ENCODE data around the gene CMSS1.

Gene CMSS1

DNA sequence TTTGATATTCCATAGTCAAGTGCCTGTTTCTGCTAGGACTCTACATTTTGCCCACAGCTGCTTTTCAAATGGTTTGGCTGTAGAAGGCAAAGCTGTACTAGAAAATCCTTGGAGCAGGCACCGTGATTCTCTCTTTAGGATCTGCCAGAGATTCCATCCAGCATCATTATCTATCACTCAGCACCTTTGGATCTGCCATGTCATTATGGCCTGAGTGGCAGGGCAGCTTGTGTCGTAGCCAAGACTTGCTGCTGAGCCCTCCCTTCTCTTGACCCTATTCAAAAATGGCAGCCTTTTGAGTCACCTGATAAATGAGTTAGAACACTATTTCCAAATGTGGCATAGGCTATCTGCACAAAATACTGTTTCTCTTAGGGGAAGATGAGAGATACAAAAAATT lies 8.1 kb upstream of the CMSS1 start:
- no peak for DNase-seq (ENCODE audit: low read depth)
- H3K4me3 ChIP-seq (ENCODE audit: low read length) = no peak overlapping the region
- no peak for TF ChIP-seq CTCF (conservative IDR thresholded peaks at IDR 0.05; ENCODE audit: low read depth, low read length)

DNA sequence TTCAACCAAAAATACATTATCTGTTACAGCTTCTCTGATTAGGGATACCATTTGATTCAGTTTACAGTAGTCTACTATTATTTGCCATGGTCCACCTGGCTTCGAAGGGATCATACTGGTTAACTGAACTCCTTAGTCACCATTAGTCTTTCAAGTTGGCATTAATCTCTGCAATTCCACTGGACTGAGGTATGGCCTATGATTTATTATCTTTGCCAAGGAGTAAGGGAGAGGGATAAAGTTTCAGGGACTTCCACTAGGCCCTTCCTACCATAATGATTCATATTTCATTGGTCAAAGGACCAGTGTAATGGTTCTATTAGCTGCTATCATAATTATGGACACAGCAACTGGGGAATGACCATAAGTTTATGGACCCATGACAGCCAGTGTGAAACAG lies 7.3 kb upstream of the CMSS1 start:
- TF ChIP-seq CTCF (conservative IDR thresholded peaks at IDR 0.05; ENCODE audit: low read depth, low read length) = no peak
- no peak for DNase-seq (ENCODE audit: low read depth)

DNA sequence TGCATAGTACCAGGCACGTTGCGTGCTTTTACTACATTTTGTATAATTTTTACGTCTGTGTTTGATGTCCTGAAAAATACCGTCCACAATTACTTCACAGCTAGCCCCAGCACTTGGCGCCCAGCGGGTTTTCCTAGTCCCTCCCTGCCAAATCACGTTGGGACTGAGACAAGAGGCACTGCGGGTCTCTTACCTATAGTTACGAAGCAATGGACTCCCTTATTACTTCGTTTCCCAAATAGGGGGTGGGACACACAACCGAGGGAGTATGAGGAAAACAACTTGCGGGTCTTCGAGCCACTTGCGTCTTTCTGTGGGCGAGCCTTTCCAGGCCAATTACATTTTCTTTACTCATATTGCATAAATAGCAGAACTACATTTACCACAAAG lies 620 bp upstream of the CMSS1 start:
- H3K4me3 ChIP-seq (ENCODE audit: low read length) = peak overlapping the region; percentile 83
- TF ChIP-seq CTCF (conservative IDR thresholded peaks at IDR 0.05; ENCODE audit: low read depth, low read length) = no peak
- DNase-seq (ENCODE audit: low read depth) = no peak

More for the DNA sequence above, 7.3 kb upstream of the CMSS1 start:
- no peak overlapping the region for H3K4me3 ChIP-seq (ENCODE audit: low read length)

- DNase-seq (ENCODE audit: low read depth) = no peak
- H3K4me3 ChIP-seq (ENCODE audit: low read length) = no peak overlapping the region
- no peak for TF ChIP-seq CTCF (conservative IDR thresholded peaks at IDR 0.05; ENCODE audit: low read depth, low read length)
These were observed 1.2 kb downstream of the CMSS1 start for GRCh38 chr3:99818818-99819217.

DNA sequence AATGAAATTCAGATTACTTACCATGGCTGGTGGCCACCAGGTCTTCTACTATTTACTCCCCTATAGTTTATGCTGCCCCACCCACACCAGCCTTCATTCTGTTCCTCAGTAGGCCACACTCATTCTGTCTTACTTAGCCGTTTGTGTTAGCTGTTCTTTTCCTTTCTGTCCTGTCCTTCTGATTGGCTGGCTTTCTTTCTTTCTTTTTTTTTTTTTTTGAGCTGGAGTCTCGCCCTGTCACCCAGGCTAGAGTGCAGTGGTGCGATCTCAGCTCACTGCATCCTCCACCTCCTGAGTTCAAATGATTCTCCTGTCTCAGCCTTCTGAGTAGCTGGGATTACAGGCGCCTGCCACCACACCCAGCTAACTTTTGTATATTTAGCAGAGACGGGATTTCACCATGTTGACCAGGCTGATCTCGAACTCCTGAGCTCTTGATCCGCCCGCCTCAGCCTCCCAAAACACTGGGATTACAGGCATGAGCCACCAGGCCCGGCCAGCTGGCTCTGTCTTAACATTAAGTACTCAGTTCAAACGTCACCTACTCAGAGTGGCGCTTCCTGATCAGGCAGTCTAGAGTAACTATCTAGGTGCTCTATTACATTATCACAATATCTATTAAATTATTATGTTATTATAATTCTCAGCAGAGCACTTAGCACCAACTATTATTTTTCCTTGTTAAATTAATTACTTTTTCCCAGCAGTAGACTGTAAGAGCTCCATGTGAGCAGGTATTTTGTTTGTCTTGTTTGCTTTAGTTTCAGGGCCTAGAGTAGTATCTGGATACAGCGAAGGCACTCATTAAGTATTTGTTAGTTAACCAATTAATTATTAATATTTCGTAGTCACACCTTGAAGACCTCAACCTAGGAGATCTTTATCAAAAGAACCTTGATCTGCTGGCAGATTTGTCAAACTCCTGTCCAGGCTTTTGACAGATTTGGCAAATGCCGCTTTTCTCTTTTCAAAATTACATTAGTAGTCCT lies 6.4 kb downstream of the CMSS1 start:
- no peak for DNase-seq (ENCODE audit: low read depth)
- H3K4me3 ChIP-seq (ENCODE audit: low read length) = no peak overlapping the region
- no peak for TF ChIP-seq CTCF (conservative IDR thresholded peaks at IDR 0.05; ENCODE audit: low read depth, low read length)

GRCh38 chr3:99825004-99825640 lies 7.5 kb downstream of the CMSS1 start:
- H3K4me3 ChIP-seq (ENCODE audit: low read length) = no peak overlapping the region
- no peak for DNase-seq (ENCODE audit: low read depth)
- no peak for TF ChIP-seq CTCF (conservative IDR thresholded peaks at IDR 0.05; ENCODE audit: low read depth, low read length)
